Amniotic stem cell (primary cell): Measurements from ENCODE around the gene C11orf65.
"Not testable (repeated sequence)": the region's sequence is repeated elsewhere in the genome, so short reads cannot be mapped to it uniquely, and the experiment has no call there.

Experiments
- DNase-seq: peaks from one replicate; lab custom pipeline; 2025; lab: John Stamatoyannopoulos, UW

Gene C11orf65

DNA sequence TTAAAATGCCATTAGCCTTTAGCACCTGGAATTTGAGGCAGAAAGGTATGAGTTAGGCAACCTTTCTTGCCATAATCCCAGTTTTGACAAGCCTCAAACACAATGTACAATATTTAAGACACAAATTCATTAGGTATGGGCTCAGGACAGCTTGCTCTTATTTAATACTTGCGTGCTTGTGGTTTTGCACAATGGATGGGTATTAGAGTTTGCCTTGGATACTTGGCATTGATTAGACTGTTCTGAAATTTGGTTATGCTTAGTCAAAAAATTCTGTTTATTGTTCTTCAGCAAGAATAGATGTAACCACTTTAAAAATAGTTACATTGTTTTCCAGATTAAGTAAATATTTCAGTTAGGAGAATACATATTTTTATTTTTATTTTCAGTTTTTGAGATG, 5.4 kb upstream of the C11orf65 start:
- no peak for DNase-seq

DNA sequence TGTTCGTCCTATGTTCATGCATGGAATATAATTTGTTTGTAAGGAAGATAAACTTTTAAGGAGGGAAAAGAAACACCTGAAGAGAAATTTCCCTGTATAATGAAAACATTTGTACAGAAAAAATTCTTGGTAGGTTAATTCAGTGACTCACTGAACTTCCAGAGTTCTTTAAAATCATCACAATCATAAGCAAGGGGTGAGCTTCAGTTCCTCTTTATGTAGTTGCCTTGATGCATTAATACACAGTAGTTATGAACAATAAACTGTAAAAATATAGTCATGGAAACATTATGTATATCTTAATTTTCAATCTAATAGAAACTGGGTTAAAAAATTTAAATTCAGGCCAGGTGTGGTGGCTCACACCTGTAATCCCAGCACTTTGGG, 1.1 kb upstream of the C11orf65 start:
- no peak for DNase-seq

DNA sequence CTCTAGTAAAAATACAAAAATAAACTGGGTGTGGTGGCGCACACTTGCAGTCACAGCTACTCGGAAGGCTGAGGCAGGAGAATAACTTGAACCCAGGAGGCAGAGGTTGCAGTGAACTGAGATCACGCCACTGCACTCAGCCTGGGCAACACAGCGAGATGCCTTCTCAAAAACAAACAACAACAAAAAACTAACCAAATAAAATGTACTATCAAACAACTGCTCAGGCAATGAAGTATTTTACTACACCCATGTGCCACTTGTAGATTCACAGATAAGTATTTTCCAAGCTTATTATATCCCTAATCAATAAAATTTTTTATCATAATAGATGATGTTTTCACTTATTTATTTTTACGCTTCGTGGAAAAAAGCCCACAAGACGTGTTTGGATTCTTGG, 924 bp downstream of the C11orf65 start:
- no peak for DNase-seq

DNA sequence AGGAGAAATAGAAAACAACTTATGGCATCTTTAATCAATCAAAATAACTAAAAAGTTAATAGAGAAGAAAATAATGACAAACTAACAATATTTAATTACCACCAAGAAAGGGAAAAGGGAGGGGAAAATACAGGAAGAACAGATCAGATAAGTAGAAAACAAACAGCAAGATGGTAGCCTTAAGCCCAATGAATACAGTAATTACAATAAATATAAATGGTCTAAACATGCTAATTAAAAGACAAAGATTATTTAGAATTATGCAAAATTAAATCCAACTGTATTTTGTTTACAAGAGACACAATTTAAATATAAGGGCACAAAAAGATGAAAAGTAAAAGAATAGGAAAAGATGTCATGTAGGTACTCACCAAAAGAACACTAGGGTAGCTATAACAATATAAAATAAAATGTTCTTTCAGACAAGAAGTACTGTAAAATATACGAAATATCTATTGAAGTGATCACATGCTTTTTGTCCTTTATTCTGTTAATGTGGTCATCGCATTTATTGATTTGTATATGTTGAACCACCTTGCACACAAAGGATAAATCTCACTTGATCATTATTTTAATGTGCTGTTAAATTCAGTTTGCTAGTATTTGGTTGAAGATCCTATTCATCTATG, 14.0 kb downstream of the C11orf65 start:
- no peak for DNase-seq

DNA sequence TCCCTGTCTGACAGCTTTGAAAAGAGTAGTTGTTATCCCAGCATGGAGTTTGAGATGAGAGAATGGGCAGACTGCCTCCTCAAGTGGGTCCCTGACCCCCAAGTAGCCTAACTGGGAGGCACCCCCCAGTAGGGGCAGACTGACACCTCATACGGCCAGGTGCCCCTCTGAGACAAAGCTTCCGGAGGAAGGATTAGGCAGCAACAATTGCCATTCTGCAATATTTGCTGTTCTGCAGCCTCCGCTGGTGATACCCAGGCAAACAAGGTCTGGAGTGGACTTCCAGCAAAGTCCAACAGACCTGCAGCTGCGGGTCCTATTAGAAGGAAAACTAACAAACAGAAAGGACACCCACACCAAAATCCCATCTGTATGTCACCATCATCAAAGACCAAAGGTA, 25.9 kb downstream of the C11orf65 start:
- DNase-seq = not testable (repeated sequence)

DNA sequence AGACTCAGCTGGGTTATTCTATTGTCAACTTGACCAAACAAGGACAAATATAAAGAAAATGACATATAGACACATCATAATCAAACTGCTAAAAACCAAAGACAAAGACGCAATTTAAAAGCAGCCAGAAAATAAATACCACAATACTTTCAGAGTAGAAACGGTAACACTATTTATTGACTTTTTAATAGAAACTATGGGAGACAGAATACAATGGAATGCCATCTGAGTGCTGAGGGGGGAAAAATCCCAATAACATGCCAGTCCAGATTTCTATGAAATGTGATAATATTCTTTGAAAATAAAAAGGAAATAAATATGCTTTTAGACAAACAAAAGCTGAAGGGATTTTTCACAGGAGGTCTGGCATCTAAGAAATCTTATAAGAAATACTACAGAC, 30.7 kb downstream of the C11orf65 start:
- no peak for DNase-seq

DNA sequence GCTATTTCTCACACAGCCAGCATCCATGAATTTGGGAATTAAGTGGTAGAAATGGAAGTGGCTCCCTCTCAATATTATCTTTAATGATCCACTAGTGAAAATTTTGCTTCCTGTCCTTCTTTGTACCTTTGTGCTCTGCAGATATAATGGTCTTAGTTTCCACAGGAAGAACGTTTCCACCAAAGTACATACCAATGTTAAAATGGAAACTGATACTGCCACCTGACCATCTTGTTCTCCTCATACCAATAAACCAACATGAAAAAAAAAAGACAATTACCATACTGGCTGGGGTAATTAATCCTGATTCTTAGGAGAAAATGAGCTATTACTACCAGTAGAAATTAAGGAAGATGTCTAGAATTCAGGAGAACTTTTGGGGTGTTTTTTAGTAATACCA, 32.3 kb downstream of the C11orf65 start:
- DNase-seq = no peak

DNA sequence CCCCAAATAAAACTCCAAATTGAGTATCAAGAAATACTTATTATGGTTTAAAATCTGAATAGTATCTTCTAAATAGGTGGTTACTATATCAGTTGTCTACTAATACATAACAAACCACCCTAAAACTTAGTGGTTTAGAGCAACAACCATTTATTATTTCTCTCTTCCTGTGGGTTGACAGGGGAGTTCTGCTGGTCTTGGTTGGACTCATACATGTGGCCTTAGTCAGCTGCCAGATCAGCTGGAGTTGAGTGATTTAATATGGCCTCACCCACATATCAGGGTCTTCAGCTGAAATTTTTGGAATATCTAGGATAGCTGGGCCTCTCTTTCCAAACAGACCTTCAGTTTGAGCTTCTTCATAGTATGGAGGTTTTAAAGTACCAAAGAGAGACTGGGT, 34.5 kb downstream of the C11orf65 start:
- no peak for DNase-seq

DNA sequence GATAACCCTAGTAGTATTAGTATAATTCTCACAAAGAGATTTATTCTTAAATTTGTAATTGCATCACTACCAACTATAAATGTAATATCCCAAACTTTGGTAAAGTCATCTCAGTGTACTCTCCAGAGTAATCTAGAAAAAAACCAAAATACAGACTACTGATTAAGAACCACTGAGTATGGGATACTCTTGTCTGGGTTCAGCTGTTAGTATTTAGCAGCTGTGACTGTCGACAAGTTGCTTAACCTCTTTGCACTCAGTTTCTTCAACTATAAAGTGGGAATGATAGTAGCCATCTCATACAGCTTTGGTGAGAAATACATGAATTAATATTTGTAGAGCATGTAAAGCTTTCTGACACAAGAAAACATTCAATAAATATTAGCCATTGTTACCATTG, 35.3 kb downstream of the C11orf65 start:
- no peak for DNase-seq

DNA sequence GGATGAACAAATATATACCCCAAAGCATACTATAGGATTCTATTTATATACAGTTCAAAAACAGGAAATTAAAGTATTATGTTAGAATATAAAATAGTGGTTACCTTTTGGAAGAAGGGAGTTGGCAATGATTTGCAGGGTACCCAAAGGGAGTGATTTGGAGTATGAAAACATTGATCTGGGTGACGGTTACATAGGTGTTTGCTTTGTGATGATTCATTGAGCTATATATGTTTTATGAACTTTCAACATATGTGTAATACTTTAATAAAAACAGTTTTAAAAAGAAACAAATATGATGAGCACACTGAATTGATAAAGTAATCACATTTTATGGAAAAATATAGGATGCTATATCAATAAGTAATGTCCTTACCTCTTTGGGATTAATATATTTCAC, 36.0 kb downstream of the C11orf65 start:
- no peak for DNase-seq

DNA sequence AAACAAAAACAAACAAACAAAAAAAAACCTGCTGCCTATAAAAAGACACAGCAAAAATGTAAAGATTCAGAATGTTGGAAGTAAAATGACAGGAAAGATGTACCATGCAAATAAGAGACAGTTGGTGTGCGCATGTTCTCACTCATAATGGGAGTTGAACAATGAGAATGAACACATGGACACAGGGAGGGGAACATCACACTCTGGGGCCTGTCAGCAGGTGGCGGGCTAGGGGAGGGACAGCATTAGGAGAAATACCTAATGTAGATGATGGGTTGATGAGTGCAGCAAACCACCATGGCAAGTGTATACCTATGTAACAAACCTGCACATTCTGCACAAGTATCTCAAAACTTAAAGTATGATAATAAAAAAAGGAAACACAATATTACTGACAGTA, 49.8 kb downstream of the C11orf65 start:
- DNase-seq = not testable (repeated sequence)

DNA sequence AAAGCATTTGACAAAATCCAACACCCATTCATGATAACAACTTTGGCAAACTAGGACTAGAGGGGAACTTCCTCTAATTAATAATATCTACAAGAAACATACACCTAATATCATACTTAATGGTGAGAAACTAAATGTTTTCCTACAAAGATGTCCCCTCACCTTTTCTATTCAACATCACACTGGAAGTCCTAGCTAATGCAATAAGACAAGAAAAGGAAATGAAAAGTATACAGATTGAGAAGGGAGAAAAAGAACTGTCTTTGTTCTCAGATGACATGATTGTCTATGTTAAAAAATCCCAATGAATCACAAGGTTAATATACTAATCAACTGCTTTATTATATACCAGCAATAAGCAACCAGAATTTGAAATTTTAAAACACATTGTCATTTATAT, 52.4 kb downstream of the C11orf65 start:
- DNase-seq = no peak

DNA sequence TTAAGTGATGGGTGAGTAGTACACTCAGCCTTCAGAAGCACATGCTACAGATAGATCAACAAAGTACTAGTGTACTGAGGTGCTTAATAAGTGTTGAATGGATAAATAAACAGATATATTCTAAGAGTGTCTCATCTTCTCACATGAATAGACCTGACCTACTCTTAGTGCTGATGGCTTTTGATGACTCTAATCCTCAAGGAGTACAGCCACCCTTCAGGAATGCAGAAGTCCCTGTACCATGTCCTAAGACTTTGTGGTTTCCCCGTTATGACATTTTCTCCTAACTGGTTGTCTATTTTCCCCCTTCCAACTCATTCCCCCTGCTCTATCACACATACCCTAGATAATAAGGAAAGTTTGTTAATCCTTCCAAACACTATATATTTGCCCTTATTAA, 61.6 kb downstream of the C11orf65 start:
- no peak for DNase-seq

DNA sequence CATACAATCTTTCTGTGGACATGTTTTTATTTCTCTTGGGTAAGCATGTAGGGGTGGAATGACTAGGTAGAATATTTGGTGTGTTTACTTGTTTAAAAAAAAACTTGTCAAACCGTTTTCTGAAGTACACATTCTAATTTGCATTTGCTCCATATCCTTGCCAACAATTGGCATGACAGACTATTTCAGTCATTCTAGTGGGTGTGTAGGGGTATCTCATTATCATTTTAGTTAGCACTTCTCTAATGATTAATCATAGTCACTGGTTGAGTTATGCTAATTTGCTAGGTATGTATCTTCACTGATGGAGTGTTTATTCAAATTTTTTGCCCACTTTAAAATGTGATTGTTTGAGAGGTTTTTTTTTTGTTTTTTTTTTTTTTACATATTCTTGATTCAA, 64.3 kb downstream of the C11orf65 start:
- no peak for DNase-seq

DNA sequence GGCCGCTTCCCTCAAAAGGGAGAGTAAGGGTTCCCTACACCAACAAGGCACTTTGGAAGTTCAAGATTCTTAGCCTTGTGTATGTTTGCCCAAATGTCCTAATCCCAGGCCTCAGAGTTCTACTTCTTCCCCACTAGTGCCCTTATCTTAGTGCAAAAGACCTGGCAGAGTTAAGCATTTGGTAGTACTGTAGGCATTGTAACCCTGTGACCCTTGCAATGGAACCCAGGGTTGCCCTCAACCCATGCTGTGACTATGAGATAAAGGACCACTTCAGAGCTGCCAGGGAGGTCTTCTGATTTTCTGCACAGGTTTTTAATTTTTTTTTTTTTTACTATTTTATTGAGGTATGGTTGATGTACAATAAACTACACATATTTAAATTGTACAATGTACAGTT, 65.1 kb downstream of the C11orf65 start:
- no peak for DNase-seq

DNA sequence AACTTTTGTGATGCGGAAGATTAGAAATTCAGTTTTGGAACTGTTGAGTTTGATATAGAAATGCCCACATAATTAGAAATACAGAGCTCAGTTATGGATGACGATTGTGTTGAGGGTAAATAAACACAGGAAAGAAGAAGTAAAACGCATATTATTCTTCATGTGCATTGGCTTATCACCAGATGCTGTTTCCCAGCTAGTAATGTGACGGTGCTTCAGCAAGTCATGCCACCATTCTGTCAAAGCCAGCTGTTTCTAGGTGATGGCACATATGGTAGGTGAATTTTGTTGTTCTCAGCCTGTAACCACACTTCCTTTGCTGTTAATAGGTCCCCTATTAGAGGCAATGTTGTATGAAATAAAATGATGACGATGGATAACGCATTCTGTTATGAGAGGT, 68.9 kb downstream of the C11orf65 start:
- no peak for DNase-seq

DNA sequence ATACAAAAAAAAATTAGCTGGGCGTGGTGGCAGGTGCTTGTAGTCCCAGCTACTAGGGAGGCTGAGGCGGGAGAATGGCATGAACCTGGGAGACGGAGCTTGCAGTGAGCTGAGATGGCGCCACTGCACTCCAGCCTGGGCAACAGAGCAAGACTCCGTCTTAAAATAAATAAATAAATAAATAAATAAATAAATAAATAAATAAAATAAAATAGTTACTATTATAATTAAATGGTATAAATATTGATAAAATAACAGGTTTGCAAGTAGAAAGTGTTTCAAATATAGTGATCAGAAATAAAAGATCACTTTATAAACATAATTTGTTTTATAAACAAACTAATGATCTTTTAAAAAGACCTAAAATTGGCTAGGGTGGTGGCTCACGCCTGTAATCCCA, 70.7 kb downstream of the C11orf65 start:
- not testable (repeated sequence) for DNase-seq

DNA sequence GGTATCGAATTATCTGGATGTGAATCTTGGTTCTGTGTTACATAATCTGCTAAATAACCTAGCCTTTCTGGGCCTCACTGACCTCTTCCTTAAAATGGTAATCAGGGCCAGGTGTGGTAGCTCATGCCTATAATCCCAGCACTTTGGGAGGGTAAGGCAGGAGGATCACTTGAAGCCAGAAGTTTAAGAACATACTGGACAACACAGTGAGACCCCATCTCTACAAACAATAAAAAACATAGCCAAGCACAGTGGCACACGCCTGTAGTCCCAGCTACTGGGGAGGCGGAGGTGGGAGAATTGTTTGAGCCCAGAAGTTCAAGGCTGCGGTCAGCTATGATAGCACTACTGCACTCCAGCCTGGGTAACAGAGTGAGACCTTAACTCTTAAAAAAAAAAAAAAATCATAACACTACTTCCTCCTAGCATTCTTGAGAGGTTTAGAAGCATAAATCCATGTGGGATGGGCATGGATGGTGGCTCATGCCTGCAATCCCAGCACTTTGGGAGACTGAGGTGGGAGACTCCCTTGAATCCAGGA, 72.5 kb downstream of the C11orf65 start:
- DNase-seq = no peak

DNA sequence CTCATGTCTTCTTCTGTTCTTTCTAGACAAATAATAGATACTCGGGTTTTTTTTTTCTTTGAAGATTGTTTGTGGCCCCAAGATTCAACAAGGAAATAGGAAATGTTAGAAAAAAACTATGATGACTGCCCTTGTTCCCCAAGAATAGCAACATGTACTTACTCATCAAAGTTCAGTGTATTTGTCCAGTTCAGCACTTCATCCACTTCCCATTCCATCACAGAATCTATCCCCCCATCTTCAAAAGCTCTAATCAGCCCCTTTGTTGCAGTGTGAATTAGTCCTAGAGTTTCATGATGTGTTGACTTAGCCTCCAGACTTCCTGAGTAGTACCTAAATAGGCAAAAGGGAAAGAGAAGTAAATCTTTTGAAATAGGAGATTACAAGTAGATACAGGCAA, 74.3 kb downstream of the C11orf65 start:
- DNase-seq = no peak

DNA sequence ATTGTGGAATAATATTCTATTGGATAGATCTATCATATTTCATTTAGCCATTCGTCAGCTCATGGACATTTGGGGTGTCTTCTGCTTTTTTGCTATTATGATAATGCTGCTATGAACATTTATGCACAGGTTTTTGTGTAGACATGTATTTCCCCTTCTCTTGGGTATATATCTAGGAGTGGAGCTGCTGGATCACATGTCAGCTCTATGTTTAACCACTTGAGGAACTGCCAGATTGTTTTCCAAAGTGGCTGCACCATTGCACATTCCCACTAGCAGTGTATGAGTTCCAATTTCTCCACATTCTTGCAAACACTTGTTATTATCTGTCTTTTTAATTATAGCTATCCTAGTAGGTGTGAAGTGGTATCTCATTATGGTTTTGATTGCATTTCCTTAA, 75.0 kb downstream of the C11orf65 start:
- DNase-seq = no peak

DNA sequence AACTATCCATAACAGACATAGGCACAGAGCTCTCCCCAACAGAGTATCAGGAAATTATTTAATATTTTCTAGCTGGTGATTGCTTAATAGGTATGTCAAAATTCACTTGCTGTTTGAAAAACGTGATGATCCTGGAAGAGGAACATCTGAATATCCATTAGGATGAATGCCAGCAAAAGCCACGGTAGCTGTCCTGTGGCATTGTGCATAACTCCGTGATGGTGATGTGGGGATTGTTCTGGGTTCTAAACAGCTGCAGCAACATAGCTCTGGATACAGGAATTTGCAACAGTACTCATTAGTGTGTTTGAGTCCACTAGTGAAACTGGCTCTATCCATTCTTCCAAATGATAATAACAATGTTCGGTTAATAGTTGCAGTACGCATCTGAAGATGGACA, 78.8 kb downstream of the C11orf65 start:
- DNase-seq = no peak

DNA sequence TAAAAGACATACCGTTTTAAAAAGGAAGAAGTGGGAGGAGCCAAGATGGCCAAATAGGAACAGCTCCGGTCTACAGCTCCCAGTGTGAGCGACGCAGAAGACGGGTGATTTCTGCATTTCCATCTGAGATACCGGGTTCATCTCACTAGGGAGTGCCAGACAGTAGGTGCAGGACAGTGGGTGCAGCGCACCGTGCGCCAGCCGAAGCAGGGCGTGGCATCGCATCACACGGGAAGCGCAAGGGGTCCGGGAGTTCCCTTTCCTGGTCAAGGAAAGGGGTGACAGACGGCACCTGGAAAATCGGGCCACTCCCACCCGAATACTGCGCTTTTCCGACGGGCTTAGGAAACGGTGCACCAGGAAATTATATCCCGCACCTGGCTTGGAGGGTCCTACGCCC, 93.8 kb downstream of the C11orf65 start:
- not testable (repeated sequence) for DNase-seq

DNA sequence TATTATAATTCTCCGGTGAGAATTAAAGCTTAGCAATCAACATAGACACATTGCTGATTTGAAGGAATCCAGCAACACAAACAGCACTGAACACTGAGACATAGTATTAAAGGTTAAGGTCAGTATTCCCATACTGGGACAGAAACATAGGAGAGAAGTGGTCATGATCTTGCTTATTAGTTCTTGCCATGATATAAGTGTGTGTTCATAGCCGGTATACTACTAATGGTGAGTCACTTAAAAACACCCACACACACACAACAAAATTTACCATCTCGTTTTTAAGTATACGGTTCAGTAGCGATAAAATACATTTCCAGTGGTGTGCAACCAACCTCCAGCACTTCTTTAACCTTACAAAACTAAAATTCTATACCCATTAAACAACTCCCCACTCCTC, 96.3 kb downstream of the C11orf65 start:
- DNase-seq = no peak

DNA sequence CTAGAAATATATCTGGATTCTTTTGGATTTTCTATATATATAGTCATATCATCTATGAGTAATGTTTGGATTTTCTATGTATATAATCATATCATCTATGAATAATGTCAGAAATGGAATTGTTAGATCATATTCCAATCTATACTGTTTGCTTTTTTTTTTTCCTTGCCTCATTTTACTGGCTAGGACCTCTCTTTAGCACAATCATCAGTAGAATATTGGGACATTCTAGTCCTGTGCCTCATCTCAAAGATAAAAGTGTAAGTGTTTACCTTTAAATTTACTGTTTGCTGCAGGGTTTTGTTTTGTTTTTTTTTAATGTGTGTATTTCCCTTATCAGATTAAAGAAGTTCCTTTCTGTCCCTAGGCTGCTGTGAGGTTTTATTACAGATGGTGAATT, 97.0 kb downstream of the C11orf65 start:
- DNase-seq = no peak

DNA sequence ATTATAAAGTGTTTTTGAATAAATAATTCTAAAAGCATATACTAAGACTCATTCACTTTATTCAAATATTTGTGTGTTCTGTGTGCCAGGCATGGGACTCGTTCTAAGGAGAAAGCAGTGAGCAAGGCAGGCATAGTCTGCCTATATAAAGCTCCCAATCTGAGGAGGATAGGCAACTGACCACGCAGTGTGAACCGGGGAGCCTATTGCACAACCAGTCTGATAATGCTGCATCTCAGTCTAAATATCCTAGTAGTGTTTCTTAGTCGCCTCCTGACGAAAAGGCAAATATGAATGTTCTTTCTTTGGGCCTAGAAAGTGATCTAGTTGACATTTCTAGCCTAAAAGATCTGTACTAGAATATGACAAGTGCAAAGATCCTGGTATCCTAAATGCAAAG, 98.3 kb downstream of the C11orf65 start:
- DNase-seq = no peak
